Transverse colon (tissue), 4 donors: ENCODE results near the gene TRIP13. TPM values are rescaled to one million over a fixed set of nuclear protein-coding genes. Genes with fewer than 3 reads are reported as not detected.

Experiments
- DNase-seq: peaks from one replicate; pipeline ENCODE4 v3.0.0-alpha.2; 2019
- H3K27ac ChIP-seq, 4 donors: fragments of 200-600 bp; sonication (generic); 2 replicates each; pipeline ENCODE4 v1.5.1; 2016 to 2018; ENCODE audit warnings: inconsistent platforms in 4 of 4
- H3K27me3 ChIP-seq: fragments of 200-600 bp; sonication (generic); 2 replicates; pipeline ENCODE4 v1.5.1; 2017; ENCODE audit warnings: inconsistent platforms
- H3K36me3 ChIP-seq, 4 donors: fragments of 200-600 bp; sonication (generic); 2 replicates each; pipeline ENCODE4 v1.5.1; 2017 to 2019; ENCODE audit warnings: inconsistent platforms in 4 of 4
- H3K4me1 ChIP-seq, 4 donors: fragments of 200-600 bp; sonication (generic); 2 replicates each; pipeline ENCODE4 v1.5.1; 2017 to 2020; ENCODE audit warnings: inconsistent platforms in 4 of 4
- H3K4me3 ChIP-seq, 4 donors: fragments of 200-600 bp; sonication (generic); 1 replicate in 1 of 4; 2 replicates in 3 of 4; pipeline versions ENCODE4 v1.5.1 to v1.6.1; 2017 to 2019; ENCODE audit warnings: inconsistent platforms in 4 of 4
- H3K9me3 ChIP-seq, 2 donors: fragments of 200-600 bp; sonication (generic); 2 replicates each; pipeline ENCODE4 v1.5.1; 2017 to 2019; ENCODE audit warnings: inconsistent platforms in 2 of 2
- CTCF ChIP-seq, 5 experiments: fragments of 200-600 bp in 3 of 5; fragments of 450-650 bp in 2 of 5; sonication (generic) in 3 of 5; IDR thresholded peaks; 1 replicate in 2 of 5; 2 replicates in 3 of 5; pipeline ENCODE4 v1.5.1; 2016 to 2017; ENCODE audit warnings: antibody characterized with exemption in 5 of 5, inconsistent platforms in 3 of 5, mild to moderate bottlenecking in 2 of 5, moderate library complexity in 1 of 5
- EP300 ChIP-seq: sonication (generic); formaldehyde crosslinking; IDR thresholded peaks from one replicate; pipeline ENCODE4 v1.6.1; 2017; ENCODE audit warnings: antibody characterized with exemption, low read depth
- POLR2A ChIP-seq: fragments of 450-650 bp; IDR thresholded peaks from one replicate; pipeline ENCODE4 v1.6.1; 2016; ENCODE audit warnings: antibody characterized with exemption, mild to moderate bottlenecking, moderate library complexity
- POLR2AphosphoS5 ChIP-seq, 3 donors: sonication (generic); formaldehyde crosslinking; IDR thresholded peaks; one replicate each; pipeline ENCODE4 v1.6.1; 2016; ENCODE audit warnings: antibody characterized with exemption in 3 of 3
- WGBS, 2 donors: methylation state at CpG; one replicate each; pipeline ENCODE4 v1.1.5; 2018; ENCODE audit warnings: low coverage in 1 of 2; 5-methylcytosine and 5-hydroxymethylcytosine counted together
- in situ Hi-C, 4 donors: fragments of 200-750 bp; cut with MboI; loops; one replicate each; pipeline versions ENCODE4 v1.15.0 to v1.15.1; 2017; ENCODE audit warnings: low sequenced_read_pairs in 3 of 4, low pct_ligation_motif_present in 1 of 4, low pct_unique_long_range_greater_than_20kb in 1 of 4
- intact Hi-C: fragments of 100-400 bp; cut with DNase I; formaldehyde crosslinking; loops from one replicate; pipeline ENCODE4 v1.15.1; 2023; ENCODE audit warnings: low total_unique reads
- total RNA-seq, 4 donors: library from RNA; depleted of rRNA; stranded (reverse); fragments of >200 nt; gene quantifications; one replicate each; pipeline ENCODE4 v1.1.0, GENCODE V29; 2016

The TRIP13 gene
- total RNA-seq, 4 donors from 2014 or later: 0.41 to 4.1 (median 2.2) TPM; not detected in 1

GRCh38 chr5:919356-920000 is 26.8 kb downstream of the TRIP13 start:
- intact Hi-C loops: no loop called here
- 92 to 93% methylated on average over 2 to 9 of the region's 9 CpGs for WGBS, 2 donors

GRCh38 chr5:920321-920720 is 27.6 kb downstream of the TRIP13 start:
- TF ChIP-seq EP300 (no peak), POLR2AphosphoS5 (IDR thresholded peaks at IDR 0.05) (no peak), CTCF (IDR thresholded peaks at IDR 0.05) (no peak), POLR2A (no peak)
- Histone ChIP-seq H3K27ac (no peak overlapping the region), H3K4me3 (no peak overlapping the region), H3K27me3 (peaks cover 7% of the 10 kb centered on the region), H3K4me1 (no peaks in the 10 kb centered on the region), H3K36me3 (no peaks in the 10 kb centered on the region), H3K9me3 (no peaks in the 10 kb centered on the region)
- 87 to 99% methylated on average over 5 to 7 of the region's 7 CpGs for WGBS, 2 donors
- in situ Hi-C loops: loop anchor here in 1 of 4 donors (25.0 kb wide), 1 partner anchor 258 kb away; no protein-coding TSS in a partner anchor
- DNase-seq: no peak
- intact Hi-C loops: loop anchor here (10.0 kb wide), 1 partner anchor 224 kb away; no protein-coding TSS in a partner anchor

More at GRCh38 chr5:919356-920000, 26.8 kb downstream of the TRIP13 start:
- in situ Hi-C loops: loop anchor here in 1 of 4 donors (25.0 kb wide), 1 partner anchor 257 kb away; no protein-coding TSS in a partner anchor
- H3K4me1 ChIP-seq: no peaks in the 10 kb centered on the region
- no peaks in the 10 kb centered on the region for H3K36me3 ChIP-seq
- no peaks in the 10 kb centered on the region for H3K27me3 ChIP-seq
- no peak for DNase-seq
- TF ChIP-seq CTCF (IDR thresholded peaks at IDR 0.05) (no peak), POLR2AphosphoS5 (IDR thresholded peaks at IDR 0.05) (no peak)
- H3K27ac ChIP-seq: no peak overlapping the region
- no peaks in the 10 kb centered on the region for H3K9me3 ChIP-seq
- no peak overlapping the region for H3K4me3 ChIP-seq

- WGBS, 2 donors: 90 to 95% methylated on average over 2 to 9 of the region's 9 CpGs
- H3K27ac ChIP-seq: no peak overlapping the region
- H3K36me3 ChIP-seq: no peaks in the 10 kb centered on the region
- intact Hi-C loops (loop anchor here (10.0 kb wide), 1 partner anchor 223 kb away; no protein-coding TSS in a partner anchor), in situ Hi-C loops (loop anchor here in 1 of 4 donors (25.0 kb wide), 1 partner anchor 259 kb away; no protein-coding TSS in a partner anchor)
- H3K4me3 ChIP-seq: no peak overlapping the region
- H3K27me3 ChIP-seq: peaks cover 21% of the 10 kb centered on the region
- TF ChIP-seq POLR2AphosphoS5 (IDR thresholded peaks at IDR 0.05) (no peak), EP300 (no peak), CTCF (IDR thresholded peaks at IDR 0.05) (no peak), POLR2A (no peak)
- H3K4me1 ChIP-seq: peaks cover 0 to 8% (median 7%) of the 10 kb centered on the region in 4 donors
- DNase-seq: no peak
- no peaks in the 10 kb centered on the region for H3K9me3 ChIP-seq
These were observed 29.1 kb downstream of the TRIP13 start for GRCh38 chr5:921456-922435.
